Mesothelial cell of epicardium (in vitro differentiated cells): ENCODE measurements around the gene CUX1. TPM values are rescaled to one million over a fixed set of nuclear protein-coding genes. Genes with fewer than 3 reads are reported as not detected.

ENCODE experiments used
- DNase-seq, 2 experiments: peaks; one replicate each; pipeline ENCODE4 v3.0.0; 2021; ENCODE audit warnings: low spot score in 2 of 2; ENCODE audit not compliant: unreplicated experiment in 2 of 2
- H3K27ac Mint-ChIP-seq: 2 replicates; pipeline ENCODE4 v1.8.0; 2021; ENCODE audit warnings: mixed read lengths
- H3K27me3 Mint-ChIP-seq: 2 replicates; pipeline ENCODE4 v1.8.0; 2021; ENCODE audit warnings: low read depth, mixed read lengths
- H3K36me3 Mint-ChIP-seq: 2 replicates; pipeline ENCODE4 v1.8.0; 2021; ENCODE audit warnings: mixed read lengths
- H3K4me1 Mint-ChIP-seq: 2 replicates; pipeline ENCODE4 v1.8.0; 2021; ENCODE audit warnings: mixed read lengths
- H3K4me3 Mint-ChIP-seq: 2 replicates; pipeline ENCODE4 v1.8.0; 2021; ENCODE audit warnings: mild to moderate bottlenecking, moderate library complexity, mixed read lengths
- H3K9me3 Mint-ChIP-seq: 2 replicates; pipeline ENCODE4 v1.8.0; 2021; ENCODE audit warnings: mixed read lengths
- total RNA-seq: library from RNA; stranded (reverse); gene quantifications from 3 replicates; pipeline ENCODE4 v1.2.1, GENCODE V29; 2021
- TF ChIP-seq, protein P1 (sequence below): fragments of 200-600 bp; sonication (generic); IDR thresholded peaks from one replicate; pipeline ENCODE4 v1.5.0; 2021; ENCODE audit warnings: antibody characterized with exemption; ENCODE audit not compliant: unreplicated experiment

CUX1 gene
- total RNA-seq, 1 donor from 2014 or later, result 158 TPM

DNA sequence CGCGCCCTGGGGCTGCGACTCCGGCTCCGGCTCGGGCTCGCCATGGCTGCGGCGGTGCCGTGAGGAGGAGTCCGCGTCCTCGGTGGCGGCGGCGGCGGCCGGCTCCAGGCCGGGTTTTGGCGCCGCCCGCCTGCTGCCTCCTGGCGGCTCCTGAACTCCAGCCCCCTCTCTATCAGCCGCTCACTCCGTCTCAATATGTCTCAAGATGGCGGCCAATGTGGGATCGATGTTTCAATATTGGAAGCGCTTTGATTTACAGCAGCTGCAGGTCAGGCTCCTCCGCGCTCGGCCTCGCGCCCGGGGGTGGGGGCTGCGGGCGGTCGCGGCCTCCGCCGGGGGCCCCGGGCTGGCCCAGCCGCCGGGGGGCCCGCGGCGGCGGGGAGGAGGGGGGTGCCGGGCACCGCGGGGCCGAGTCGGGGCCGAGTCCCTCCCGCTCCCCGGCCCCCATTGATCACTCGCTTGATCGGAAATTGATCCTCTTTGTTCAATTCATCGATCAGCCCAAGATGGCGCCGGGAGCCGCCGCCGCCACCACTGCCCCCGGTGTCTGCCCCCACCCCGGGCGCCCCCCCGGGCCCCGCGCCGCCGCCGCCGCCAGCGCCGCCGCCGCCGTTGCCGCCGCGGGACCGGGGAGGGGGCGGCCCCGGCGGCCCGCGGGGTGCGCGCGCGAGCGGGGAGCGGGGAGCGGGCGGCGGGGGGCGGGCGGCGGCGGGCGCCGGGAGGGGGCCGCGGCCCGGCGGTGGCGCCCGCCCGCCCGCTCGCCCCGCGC is 1.4 kb upstream of the CUX1 start:
- TF ChIP-seq, protein P1, sequence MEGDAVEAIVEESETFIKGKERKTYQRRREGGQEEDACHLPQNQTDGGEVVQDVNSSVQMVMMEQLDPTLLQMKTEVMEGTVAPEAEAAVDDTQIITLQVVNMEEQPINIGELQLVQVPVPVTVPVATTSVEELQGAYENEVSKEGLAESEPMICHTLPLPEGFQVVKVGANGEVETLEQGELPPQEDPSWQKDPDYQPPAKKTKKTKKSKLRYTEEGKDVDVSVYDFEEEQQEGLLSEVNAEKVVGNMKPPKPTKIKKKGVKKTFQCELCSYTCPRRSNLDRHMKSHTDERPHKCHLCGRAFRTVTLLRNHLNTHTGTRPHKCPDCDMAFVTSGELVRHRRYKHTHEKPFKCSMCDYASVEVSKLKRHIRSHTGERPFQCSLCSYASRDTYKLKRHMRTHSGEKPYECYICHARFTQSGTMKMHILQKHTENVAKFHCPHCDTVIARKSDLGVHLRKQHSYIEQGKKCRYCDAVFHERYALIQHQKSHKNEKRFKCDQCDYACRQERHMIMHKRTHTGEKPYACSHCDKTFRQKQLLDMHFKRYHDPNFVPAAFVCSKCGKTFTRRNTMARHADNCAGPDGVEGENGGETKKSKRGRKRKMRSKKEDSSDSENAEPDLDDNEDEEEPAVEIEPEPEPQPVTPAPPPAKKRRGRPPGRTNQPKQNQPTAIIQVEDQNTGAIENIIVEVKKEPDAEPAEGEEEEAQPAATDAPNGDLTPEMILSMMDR, result peak; percentile 1
- Mint-ChIP-seq H3K9me3 (no peaks in the 10 kb centered on the region), H3K36me3 (no peaks in the 10 kb centered on the region), H3K4me3 (peak overlapping the region; percentile 80), H3K27me3 (peaks cover 16% of the 10 kb centered on the region), H3K27ac (peak overlapping the region; percentile 75), H3K4me1 (peaks cover 44% of the 10 kb centered on the region)
- peak; percentile 57 to 79 for DNase-seq

DNA sequence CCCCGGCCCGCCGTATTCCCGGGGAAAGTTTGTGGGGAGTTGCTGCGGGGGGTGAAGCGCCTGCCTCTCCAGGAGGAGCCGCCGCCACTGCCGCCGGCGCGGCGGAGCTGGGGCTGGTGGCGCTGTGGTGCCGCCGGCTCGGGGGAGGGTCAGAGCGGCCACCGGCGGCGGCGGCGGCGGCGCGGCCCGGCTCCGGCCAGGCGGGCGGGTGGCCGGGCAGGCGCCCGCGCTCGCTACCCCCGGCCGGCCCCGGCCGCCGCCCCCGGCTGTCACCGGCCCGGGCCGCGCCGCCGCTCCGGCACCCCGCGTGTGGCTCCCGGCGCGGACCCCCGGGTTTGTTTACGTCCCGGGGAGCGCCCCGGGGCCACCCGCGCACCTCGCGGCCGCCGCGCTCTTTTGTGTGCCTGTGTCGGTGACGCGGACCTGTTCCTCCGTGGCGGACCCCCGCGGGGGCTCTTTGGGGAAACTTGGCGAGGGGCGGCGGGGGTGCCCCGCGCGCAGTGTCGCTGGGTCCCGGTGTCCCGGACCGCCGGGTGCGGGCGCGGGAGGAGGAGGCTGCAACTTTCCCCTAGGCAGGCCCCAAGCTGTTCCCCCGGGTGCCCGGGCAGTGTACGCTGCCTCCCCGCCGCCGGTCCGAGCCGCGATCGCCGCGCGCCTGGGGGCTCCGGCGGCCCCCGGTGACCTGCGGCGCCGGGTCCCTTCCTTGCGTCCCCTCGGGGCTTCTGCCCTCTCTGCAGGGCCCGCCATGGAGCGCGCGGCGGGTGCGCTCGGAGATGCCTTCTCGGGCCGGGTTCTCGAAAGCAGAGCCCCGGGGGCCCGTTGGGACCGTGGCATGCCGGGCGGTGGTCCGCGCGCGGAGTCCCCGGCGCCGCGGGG is 593 bp upstream of the CUX1 start:
- TF ChIP-seq, protein P1, result no peak
- Mint-ChIP-seq H3K27ac (no peak overlapping the region), H3K9me3 (no peaks in the 10 kb centered on the region), H3K4me3 (peak overlapping the region; percentile 51), H3K36me3 (no peaks in the 10 kb centered on the region), H3K27me3 (peaks cover 16% of the 10 kb centered on the region), H3K4me1 (peaks cover 45% of the 10 kb centered on the region)
- peak in 1 of 2 experiments; percentile 51 for DNase-seq

DNA sequence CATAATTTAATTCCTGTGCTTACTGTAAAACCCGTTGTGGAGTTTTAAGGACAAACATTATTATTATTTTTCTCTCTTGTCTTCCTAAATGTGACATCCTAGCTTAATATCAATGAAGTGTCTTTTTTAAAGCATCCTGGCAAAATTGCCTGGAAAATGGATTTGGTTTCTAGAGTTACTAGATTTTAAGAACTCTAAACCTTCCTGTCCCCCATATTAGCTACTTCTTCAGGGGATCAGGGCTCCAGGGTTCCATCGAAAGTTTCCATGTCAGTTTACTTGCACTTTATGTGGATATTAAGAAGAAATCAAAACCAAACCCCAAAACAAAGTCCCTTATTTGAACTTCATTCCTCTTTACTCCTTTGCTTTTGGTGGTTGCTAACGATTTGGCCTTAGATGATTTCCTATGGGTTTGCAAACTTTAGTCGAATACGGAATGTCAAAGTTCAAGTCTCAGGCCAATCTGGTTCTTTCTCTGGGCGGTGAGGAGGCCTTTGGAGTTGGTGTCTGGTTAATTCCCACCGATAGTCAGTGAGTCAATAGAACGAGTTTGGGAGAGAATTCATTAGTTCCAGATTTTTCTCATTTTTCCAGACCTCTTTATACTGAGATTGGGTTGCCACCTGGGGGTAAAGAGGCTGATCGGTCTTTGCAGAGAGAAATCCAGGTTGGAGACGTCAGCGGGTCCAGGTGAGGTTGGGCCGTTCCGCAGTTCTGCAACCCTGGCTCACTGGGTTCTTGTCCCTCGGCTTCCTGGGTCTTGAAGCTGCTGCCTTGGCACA is 1.1 kb downstream of the CUX1 start:
- peaks cover 9% of the 10 kb centered on the region for H3K27me3 Mint-ChIP-seq
- no peak for DNase-seq
- peak overlapping the region; percentile 81 for H3K4me3 Mint-ChIP-seq
- H3K27ac Mint-ChIP-seq, result peak overlapping the region; percentile 79
- no peaks in the 10 kb centered on the region for H3K36me3 Mint-ChIP-seq
- no peaks in the 10 kb centered on the region for H3K9me3 Mint-ChIP-seq
- H3K4me1 Mint-ChIP-seq, result peaks cover 54% of the 10 kb centered on the region
- TF ChIP-seq, protein P1, result no peak

DNA sequence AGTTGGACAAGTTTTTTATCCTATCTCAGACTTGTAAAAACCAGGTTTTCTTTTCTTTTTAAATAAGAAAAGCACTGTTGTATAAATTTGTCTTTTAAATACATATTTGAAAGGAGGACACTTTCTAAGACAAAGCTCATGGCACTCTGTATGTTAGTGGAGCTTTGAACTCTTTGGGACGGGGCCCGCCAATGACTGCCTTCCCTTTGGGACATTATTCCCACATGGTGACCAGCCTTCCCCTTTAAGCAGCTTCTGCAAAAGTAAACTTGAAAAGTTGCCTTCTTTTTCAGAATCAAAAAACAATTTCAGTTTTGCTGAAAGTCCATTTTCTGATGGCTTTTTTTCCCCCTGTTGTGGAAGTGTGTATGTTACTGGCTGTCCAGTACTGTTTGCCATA is 1.8 kb downstream of the CUX1 start:
- no peak for DNase-seq
- no peaks in the 10 kb centered on the region for H3K9me3 Mint-ChIP-seq
- no peaks in the 10 kb centered on the region for H3K36me3 Mint-ChIP-seq
- TF ChIP-seq, protein P1, result no peak
- H3K4me3 Mint-ChIP-seq, result no peak overlapping the region
- H3K27me3 Mint-ChIP-seq, result peaks cover 5% of the 10 kb centered on the region
- peaks cover 56% of the 10 kb centered on the region for H3K4me1 Mint-ChIP-seq
- peak overlapping the region; percentile 57 for H3K27ac Mint-ChIP-seq

DNA sequence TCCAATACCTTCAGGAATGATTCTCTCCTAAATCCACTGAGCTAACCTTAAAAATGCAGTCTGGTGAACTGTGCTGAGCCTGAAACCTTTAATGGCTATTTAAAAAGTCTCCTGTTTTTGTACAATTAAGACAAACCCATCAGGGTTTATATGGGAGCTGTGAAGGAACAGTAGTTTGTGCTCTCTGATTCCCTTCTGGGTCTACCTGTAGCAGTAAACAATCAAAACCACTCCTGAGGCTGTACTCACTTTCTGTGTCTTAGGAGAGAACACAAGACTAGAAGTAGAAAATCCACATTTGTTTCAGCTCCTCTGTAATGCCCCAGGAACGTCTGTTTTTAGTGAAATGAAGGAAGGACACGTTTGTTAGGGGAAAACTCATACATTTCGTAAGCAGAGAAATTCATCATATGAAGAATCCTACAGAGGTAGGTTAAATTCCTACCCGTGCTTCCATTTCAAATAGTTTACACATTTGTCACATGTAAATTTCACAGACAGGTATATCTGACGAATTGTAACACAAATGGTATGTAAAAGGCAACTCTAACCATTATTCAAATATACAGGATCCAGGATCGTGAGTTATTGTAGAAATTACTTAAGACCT is 2.6 kb downstream of the CUX1 start:
- Mint-ChIP-seq H3K4me3 (no peak overlapping the region), H3K27me3 (no peaks in the 10 kb centered on the region), H3K27ac (peak overlapping the region; percentile 81), H3K9me3 (no peaks in the 10 kb centered on the region), H3K36me3 (no peaks in the 10 kb centered on the region), H3K4me1 (peaks cover 55% of the 10 kb centered on the region)
- DNase-seq, result no peak
- TF ChIP-seq, protein P1, result no peak
